Heart left ventricle (tissue), 13 donors: ENCODE measurements around the gene MRPL36.

Experiments used
- POLR2A ChIP-seq, 2 donors: fragments of 450-650 bp; IDR thresholded peaks; one replicate each; pipeline ENCODE4 v1.6.1; 2017; ENCODE audit warnings: antibody characterized with exemption in 2 of 2, mild to moderate bottlenecking in 2 of 2, moderate library complexity in 2 of 2
- TF ChIP-seq, protein P1 (sequence below), 12 donors: fragments of 200-600 bp; sonication (generic) in 4 of 12; IDR thresholded peaks; one replicate each; pipeline versions ENCODE4 v1.5.0 to v1.8.0; 2018 to 2022; ENCODE audit warnings: antibody characterized with exemption in 12 of 12, mild to moderate bottlenecking in 5 of 12
- donor health status: ischemic (EF 13 %, LVEDD 7.1; RV severe dilation, severe dysfunction).
- donor health status: DM: no; HTN: yes; CAD: no.
- donor health status: DM: no; HTN: no; CAD: no.
- donor health status: ischemic (EF 25% LVEDD 6.9; RV normal size, moderate dysfunction).
- donor health status: ischemic (EF 25% LVEDD 5.7; RV mildly dilated, moderate dysfunction).
- donor health status: ischemic (EF 35%, LVEDD 5.7; RV mildly dilated, moderate dysfunction).
- donor health status: nonischemic (EF 11% LVEDD 7.7; RV severe dilation, severe dysfunction).
- donor health status: DM: yes; HTN: yes; CAD: no.
- donor health status: PGD.
- donor health status: ischemic (EF 29% LVEDD 5.4; RV normal size, mild dysfunction).
- donor health status: nonischemic (EF 23%, LVEDD 6.1; RV moderate dilation, normal function).

DNA sequence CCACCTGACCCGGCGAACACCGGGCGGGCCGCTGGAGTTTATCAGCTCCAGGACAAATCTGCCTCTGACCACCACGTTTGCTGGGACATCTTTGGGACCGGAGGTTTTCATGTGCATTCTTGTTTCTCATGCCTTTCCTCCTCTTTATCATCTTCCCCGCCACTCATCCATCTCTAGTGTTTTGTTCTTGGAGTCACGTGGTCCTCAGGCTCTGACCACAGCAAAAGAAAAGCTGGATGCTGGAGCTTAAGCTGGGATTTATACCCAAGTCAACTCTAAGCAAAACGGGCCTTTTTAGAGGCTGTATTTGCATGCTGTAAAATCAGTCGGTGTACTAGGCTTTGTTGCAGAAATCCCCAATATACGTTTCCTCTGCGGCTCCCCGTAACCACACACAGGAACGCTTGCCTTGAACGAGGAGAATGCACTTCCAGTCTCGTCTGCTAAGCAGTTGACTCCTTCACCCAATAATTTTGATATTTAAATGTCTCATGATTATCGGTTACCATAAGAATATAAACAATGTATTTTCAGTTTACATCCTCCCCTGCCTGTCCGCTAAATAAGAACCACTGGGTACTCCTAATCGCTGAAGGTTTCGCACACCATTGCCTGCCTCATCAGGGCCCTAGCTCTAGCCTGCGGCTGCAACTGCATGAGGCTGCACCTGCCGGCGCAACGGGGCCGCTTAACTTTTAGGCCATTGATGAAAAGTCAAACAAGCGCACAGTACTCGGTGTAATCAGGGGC lies 1.0 kb upstream of the MRPL36 start:
- TF ChIP-seq, protein P1, sequence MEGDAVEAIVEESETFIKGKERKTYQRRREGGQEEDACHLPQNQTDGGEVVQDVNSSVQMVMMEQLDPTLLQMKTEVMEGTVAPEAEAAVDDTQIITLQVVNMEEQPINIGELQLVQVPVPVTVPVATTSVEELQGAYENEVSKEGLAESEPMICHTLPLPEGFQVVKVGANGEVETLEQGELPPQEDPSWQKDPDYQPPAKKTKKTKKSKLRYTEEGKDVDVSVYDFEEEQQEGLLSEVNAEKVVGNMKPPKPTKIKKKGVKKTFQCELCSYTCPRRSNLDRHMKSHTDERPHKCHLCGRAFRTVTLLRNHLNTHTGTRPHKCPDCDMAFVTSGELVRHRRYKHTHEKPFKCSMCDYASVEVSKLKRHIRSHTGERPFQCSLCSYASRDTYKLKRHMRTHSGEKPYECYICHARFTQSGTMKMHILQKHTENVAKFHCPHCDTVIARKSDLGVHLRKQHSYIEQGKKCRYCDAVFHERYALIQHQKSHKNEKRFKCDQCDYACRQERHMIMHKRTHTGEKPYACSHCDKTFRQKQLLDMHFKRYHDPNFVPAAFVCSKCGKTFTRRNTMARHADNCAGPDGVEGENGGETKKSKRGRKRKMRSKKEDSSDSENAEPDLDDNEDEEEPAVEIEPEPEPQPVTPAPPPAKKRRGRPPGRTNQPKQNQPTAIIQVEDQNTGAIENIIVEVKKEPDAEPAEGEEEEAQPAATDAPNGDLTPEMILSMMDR (IDR thresholded peaks at IDR 0.05) = no peak
- no peak for TF ChIP-seq POLR2A (IDR thresholded peaks at IDR 0.05)
